HG03280 (cell line): ENCODE results near the gene B4GALNT3.

Source experiments
- ATAC-seq: cut with Tn5 transposase; IDR thresholded peaks from one replicate; pipeline ENCODE4 v1.9.1; 2021; ENCODE audit warnings: mild to moderate bottlenecking, moderate library complexity; ENCODE audit not compliant: unreplicated experiment

The B4GALNT3 gene

DNA sequence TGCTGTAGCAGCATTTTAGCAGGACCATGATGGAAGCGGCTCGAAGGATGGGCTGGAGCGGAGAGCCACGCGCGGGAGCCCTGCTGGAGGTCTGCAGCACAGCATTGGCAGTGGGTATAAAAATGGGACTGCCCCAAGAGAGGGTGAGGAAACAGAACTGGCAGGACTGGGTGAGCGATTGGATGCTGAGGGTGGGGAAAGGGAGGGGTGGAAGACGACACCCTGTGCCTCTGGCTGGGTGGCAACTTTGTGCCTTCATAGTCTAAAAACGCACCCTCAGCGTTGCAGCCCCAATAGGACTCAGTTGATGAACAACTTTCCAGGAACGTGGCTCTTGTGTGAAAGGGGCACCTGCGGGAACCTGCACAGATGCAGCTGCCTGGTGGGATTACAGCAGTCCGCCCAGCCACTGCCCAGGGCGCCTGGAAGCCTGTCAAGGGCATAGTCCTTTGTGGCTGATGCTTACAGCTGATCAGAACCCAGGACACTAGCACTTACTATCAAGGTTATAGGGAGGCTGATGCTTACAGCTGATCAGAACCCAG is 130.5 kb downstream of the B4GALNT3 start:
- no peak for ATAC-seq

DNA sequence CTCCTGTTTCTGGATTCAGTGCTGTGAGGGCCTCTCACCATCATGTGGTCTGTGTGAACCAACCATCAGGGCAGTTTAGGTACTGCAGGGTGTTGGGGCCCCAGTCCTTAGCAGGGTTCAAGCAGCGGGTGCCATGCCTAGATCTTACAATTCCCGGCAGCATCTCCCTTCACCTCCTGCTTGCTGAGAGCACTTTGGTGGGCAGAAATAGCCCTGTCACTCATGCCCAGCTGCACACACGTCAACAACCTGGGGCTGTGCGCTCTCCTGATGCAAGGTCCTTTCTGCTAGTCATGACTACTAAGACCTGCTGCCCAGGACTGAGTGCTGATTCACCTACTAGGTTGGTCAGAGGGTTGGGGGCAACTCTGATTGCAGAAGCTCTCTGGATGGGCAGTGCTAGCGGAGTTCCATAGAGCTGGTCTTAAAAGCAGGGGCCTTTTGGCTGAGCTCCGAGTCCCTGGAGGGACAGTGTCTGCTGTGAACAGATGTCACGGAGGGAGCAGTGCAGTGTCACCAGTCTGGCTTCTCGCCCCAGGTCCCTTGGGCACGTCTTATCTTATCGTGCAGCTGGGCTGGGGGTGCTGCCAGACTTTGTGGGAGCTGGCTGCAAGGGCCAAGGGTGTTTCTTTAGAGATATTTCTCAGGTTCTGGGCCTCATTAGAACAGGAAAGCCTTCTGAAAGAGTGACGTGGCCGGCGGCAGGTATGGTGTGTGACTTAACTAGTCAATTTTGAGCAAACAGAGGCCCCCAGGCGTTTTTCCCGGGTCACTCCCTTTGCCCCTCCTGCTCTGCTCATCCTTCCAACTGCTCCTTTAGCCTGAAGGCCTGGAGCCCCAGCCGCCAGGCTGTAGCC is 131.7 kb downstream of the B4GALNT3 start:
- no peak for ATAC-seq

DNA sequence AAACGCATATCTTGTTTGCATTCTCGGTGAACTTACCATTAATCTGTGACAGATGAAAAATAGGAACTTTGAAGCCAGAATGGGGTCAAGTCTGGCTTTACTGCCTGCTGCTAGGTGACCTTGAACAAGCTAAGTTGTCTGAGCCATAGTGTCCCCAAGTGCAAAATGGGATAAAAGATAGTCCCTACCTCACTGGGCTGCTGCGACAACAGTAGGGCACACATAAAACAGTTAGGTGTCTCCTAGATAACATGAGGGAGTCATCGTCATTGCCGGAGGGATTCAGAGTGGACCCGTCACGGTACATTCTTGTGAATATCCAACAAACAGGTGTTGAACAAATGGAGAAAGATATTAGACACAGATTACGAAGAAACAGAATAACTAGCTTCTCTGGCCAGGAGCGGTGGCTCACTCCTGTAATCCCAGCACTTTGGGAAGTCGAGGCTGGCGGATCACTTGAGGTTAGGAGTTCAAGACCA is 132.3 kb downstream of the B4GALNT3 start:
- ATAC-seq, result no peak

DNA sequence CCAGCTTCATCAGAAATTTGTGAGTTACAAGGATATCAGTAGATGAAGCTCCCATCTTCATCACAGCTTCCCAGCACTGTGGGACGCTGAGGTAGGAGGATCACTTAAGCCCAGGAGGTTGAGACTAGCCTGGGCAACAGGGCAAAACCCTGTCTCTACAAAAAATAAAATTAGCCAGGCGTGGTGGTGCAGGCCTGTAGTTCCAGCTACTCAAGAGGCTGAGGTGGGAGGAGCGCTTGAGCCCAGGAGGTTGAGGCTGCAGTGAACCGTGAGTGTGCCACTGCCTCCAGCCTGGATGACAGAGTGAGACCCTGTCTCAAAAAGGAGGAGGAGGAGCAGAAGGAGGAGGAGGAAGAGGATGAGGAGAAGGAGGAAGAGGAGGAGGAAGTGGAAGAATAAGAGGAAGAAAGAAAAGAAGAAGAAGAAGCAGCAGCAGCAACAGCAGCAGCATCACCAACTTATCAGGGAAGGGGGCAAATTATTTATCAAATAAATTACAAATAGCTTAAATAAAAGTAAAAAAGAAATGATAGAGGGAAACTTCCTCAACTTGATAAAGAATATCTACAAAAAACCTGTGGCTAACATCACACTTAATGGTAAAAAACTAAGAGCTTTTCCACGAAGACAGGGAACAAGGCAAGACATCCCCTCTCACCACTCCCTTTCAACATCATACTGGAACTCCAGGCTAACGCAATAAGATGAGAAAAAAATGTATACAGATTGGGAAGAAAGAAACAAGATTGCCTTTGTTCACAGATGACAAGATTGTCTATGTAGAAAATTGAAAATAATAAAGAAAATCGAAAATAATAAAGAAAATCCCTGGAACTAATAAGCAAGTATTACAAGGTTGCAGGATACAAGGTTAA is 133.9 kb downstream of the B4GALNT3 start:
- no peak for ATAC-seq

DNA sequence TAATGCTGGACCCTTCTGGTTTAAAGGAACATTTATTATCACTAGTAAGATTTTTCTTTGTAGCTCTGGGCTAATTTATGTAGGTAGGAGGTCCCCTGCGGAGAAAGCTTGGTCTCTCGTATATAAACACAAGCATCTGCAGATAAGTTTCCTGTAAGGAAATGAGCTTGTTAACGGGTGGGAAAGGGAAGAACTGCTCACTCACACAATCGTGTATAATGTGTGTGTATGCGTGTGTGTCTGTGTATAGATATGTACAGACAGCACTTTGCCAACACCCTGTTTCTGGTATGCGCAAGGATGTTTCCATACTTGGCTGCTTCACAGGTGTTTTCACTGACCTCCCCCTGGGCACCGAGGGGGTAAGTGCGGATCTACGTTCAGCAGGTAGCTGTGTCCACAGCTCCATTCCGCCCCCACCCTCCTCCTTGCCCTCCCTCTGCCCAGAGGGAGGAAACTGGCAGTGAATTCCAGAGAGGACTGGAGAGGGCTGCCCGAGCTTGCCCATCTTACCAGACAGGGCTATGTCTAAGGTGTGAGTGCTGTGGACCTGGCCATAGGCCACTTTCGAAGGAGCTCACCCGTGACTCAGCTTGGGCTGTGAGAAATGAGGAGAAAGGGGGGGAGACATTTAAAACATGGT is 138.3 kb downstream of the B4GALNT3 start:
- no peak for ATAC-seq

DNA sequence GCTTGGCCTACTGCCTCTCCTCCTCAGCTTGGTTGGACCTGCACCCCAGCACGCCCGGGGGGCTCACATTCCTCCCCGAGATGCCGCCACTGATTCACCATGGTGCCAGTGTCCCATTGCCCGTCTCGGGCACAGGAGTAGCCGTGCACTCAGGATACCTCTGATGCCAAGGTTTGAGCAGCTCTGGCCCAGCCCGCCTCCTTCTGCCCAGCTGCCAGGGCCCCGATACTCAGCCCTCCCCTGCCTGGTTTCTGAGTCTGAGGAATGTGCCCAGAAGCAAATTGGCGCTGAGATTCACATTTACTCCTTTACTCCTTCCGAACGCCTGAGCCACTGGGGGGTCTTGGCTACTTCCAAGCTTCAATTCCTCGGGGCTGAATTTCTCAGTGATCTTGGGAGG is 140.0 kb downstream of the B4GALNT3 start:
- no peak for ATAC-seq

DNA sequence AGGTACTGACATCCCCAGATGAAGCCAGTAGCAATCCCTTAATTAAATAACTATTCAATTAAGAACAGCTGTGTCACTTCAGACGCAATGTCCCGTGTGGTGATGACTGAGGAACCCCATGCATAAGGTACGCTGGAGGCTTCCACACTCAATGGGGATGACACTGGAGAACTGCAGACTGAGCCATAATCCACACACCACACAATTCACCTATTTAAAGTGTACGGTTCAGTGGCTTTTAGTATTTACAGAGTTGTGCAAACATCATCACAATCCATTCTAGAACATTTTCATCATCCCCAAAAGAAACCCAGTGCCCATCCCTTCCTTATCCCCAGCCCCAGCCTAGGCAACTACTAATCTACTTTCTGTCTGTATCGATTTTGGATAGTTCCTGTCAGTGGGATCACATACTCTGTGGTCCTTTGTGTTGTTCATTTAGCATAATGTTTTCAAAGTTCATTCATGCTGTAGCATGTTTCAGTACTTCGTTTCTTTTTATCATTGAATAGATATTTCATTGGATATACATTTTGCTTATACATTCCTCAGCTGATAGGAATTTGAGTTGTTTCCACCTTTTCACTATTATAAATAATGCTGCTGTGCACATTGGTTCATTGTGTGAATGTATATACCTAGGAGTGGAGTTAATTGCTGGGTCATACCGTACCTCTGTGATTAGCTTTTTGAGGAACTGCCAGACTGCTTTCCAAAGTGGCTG is 142.4 kb downstream of the B4GALNT3 start:
- ATAC-seq, result no peak

DNA sequence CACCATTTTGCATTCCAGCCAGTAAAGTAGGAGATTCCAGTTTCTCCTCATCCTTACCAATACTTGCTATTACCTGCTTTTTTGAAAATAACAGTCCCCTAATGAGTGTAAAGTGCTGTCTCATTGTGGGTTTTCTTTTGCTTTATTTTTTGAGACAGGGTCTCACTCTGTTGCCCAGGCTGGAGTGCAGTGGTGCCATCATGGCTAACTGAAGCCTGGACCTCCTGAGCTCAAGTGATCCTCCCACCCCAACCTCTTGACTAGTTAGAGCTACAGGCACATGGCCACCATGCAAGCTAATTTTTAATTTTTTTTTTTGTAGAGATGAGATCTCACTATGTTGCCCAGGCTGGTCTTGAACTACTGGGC is 142.9 kb downstream of the B4GALNT3 start:
- no peak for ATAC-seq

DNA sequence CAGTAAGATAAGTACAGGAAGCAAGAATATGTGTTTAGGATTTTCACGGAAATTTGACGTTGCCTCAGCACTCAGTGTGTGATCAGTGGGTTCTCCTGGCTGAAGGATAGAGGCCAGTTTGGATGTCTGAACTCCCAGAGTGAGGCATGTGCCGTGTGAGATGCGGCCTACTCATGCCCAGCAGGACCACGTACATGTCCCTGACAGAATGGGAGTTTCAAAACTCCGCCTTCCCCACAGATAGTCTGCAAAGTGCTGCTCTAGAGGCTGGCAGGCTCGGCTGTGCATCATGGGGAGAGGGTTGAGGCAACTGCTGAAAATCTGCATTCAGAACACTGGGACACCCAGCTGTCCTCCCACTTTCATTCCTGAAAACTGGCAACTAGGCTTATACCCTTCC is 145.2 kb downstream of the B4GALNT3 start:
- no peak for ATAC-seq

DNA sequence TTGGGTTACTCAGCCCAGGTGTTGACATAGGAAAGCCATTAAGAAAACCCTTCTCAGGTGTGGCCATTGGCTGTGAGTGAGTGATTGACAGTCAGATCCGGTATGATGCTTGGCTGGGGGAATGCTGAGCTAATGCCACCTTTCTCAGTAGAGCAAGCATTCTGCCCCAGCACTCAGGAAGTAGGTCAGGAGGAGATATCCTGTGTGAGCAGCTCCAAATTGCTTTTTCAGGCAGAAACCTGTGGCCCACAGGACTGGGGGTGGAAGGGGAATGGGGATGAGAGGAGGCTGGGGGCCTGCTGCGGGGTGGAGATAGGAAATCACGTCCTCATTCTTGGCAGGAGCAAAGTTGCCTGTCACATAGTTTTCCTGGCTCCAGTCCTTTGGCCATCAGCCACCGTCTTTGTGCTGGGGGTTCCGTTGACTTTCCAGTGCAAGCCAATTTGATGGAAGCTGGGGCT is 147.8 kb downstream of the B4GALNT3 start:
- ATAC-seq, result no peak

DNA sequence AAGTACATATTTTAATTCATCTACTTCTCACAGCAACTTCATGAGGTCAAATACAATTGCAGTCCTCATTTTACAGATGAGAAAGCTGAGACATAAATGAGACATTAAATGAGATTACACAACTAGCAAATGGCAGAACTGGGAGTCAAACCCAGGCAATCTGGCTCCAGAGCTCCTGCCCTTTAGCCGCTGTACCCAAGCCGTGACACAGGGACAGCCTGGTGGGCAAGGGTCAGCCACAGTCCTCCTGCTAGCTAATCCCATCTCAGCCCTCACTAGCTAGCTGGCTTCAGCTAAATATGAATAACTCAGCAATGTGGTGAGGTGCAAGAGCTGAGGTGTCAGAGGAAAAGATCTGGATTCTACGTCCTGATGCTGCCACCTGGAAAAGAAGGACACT is 148.7 kb downstream of the B4GALNT3 start:
- no peak for ATAC-seq

DNA sequence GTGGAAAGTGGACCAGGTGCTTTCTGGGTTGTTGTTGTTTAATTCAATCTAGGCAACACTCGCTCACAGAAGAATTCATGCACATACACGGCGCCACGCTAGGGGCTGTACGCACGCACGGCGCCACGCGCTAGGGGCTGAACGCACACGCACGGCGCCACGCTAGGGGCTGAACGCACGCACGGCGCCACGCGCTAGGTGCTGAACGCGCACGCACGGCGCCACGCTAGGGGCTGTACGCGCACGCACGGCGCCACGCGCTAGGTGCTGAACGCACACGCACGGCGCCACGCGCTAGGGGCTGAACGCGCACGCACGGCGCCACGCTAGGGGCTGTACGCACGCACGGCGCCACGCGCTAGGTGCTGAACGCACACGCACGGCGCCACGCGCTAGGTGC is 149.2 kb downstream of the B4GALNT3 start:
- ATAC-seq, result no peak

DNA sequence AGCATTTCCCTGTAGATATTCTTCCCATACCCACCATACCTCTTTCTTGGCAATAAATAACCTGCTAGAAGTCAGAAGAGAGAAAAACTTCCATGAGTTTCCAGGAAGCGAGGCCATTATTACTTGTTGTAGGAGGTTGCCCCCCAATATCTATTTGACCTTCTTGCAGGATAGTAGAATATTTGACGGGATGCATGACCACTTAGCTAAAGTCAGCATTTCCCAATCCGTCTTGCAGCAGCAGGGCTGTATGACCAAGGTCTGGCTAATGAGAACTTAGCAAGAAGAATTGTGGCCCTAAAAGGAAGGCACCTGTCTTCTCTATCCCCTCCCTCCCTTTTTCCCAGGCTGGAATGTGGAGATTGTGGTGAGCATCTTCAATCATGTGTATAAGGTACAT is 152.0 kb downstream of the B4GALNT3 start:
- ATAC-seq, result no peak

DNA sequence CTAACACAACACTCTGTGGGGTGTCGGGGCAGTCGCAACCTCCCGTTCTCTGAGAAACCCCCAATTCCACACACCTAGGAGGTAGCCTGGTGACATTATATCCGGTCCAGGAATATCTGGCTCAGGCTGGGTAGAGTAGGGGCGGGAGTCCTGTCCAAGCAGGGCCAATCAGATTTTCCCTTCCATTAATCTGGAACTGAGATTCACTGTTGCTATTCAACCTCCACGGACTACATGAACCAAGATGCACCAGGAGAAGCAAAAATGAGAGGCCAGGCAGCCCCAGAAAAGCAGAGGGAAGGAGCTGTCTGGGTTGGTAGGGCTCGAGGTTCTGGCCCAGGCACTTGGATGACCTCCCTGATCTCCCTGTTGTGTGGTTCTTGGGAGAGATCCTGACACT is 152.6 kb downstream of the B4GALNT3 start:
- ATAC-seq, result no peak

DNA sequence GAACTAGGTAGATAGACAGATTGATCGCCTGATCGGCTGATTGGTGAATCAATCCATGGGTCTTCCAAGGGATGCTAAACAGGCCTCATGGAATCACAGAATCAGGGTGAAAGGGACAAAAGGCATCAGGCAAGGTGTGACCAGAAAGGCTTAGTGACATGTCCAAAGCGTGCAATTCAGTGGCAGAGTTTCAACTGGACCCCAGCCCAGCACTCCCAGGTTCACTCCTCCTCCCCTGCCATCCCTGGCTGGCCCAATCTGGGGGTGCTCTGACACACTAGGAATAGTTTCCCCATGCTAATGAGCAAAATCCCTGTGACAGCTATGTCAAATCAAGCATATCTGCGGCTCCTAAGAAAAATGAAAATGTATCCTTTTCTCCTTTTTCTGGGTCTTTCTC is 153.1 kb downstream of the B4GALNT3 start:
- no peak for ATAC-seq
